ENCODE measurements around the gene C11orf91.

DNA sequence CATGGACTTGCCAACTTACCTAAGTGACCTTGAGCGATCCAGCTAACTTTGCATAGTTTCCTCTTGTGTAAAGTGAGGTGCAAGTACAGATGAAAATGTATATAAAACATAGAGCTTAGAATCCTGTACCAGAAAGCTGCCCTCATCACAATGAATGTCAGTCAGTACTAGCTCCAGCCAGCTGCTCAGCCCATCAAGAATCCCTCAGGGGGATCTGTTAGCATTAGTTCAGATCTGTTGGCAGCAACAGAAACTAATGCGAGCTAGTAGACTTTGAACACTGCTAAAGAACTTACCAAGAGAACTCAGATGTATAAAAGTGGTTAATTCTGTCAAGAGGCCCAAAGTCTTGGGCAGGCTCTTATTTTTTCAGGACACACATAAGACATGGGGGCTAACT, 6.3 kb upstream of the C11orf91 start:
- TF ChIP-seq, protein P1, sequence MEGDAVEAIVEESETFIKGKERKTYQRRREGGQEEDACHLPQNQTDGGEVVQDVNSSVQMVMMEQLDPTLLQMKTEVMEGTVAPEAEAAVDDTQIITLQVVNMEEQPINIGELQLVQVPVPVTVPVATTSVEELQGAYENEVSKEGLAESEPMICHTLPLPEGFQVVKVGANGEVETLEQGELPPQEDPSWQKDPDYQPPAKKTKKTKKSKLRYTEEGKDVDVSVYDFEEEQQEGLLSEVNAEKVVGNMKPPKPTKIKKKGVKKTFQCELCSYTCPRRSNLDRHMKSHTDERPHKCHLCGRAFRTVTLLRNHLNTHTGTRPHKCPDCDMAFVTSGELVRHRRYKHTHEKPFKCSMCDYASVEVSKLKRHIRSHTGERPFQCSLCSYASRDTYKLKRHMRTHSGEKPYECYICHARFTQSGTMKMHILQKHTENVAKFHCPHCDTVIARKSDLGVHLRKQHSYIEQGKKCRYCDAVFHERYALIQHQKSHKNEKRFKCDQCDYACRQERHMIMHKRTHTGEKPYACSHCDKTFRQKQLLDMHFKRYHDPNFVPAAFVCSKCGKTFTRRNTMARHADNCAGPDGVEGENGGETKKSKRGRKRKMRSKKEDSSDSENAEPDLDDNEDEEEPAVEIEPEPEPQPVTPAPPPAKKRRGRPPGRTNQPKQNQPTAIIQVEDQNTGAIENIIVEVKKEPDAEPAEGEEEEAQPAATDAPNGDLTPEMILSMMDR (IDR thresholded peaks at IDR 0.05): no peak
- TF ChIP-seq POLR2A (IDR thresholded peaks at IDR 0.05): no peak

Measured in right lobe of liver (tissue), 4 donors.